Right atrium auricular region (tissue), 2 donors: ENCODE measurements around the gene GTF2IRD1. TPM values are rescaled to one million over a fixed set of nuclear protein-coding genes. Genes with fewer than 3 reads are reported as not detected.
A peak's percentile ranks its signal among the peaks of the same experiment; 100 is the strongest.

Experiments used
- DNase-seq: peaks from one replicate; pipeline ENCODE4 v3.0.0-alpha.2; 2019; ENCODE audit warnings: low spot score
- H3K27ac ChIP-seq, 2 donors: fragments of 200-600 bp; sonication (generic); 1 replicate in 1 of 2; 2 replicates in 1 of 2; pipeline ENCODE4 v1.5.1; 2016 to 2019
- H3K27me3 ChIP-seq, 2 donors: fragments of 200-600 bp; sonication (generic); one replicate each; pipeline versions ENCODE4 v1.5.1 to v1.6.0; 2017 to 2019
- H3K36me3 ChIP-seq: fragments of 200-600 bp; sonication (generic); one replicate; pipeline ENCODE4 v1.5.1; 2016
- H3K4me1 ChIP-seq, 2 donors: fragments of 200-600 bp; sonication (generic); one replicate each; pipeline versions ENCODE4 v1.5.1 to v1.6.0; 2017 to 2019
- H3K4me3 ChIP-seq, 2 donors: fragments of 200-600 bp; sonication (generic); 1 replicate in 1 of 2; 2 replicates in 1 of 2; pipeline ENCODE4 v1.5.1; 2017 to 2019; ENCODE audit warnings: mild to moderate bottlenecking in 1 of 2, moderate library complexity in 1 of 2
- H3K9me3 ChIP-seq, 2 donors: fragments of 200-600 bp; sonication (generic); one replicate each; pipeline ENCODE4 v1.5.1; 2019
- total RNA-seq, 2 donors: library from RNA; depleted of rRNA; stranded (reverse); fragments of >200 nt; gene quantifications; one replicate each; pipeline ENCODE4 v1.1.0, GENCODE V29; 2016
- TF ChIP-seq, protein P1 (sequence below), 2 donors: fragments of 200-600 bp; sonication (generic); IDR thresholded peaks; one replicate each; pipeline ENCODE4 v1.5.1; 2019; ENCODE audit warnings: antibody characterized with exemption in 2 of 2

Gene GTF2IRD1
- total RNA-seq, 2 donors from 2014 or later = 15.6 to 16.5 TPM

DNA sequence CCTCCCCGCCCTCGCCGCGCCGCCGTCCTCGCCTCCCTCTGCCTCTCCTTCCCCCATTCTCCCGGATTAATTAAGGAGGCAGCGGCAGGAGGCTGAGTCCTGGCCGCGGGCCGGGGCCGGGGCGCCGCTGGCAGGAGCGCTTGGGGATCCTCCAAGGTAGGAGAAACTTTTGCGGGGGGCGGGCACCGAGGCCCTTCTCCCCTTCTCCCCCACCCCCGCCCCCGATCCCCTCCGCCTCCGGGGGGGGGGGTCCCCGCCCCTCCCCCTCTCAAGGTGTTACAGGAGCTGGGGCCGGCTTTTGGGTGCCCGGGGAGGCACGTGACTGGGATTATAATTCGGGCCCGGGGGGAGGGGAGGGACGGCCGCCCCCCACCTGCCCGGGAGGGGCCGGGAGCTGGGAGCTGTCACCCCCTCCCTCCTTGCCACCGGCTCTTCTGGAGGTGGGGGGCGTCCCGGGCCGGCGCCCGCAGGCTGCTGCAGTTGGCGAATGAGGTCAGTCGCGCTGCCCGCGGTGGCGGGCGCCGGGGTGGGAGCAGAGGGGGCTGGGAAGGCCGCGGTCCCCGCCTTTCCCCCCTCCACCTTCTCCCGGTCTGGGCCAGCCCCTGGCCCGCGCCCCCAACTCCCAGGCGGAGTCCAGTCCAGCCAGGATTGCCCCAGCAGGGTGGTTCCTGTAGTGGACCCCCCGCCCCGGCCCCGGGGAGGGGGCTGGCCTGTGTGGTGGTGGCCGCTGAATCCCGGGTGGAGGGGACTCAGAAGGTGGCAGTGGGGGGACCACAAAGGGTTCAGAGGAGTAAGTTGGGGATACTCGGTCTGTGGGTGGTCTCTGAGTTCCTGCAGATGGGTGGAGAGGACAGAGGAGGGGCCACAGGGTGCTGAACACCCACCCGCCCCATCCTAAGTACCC, 567 bp downstream of the GTF2IRD1 start:
- Histone ChIP-seq H3K9me3 (no peaks in the 10 kb centered on the region), H3K4me3 (peak overlapping the region; percentile 70 to 80), H3K27ac (peak overlapping the region; percentile 94 to 98), H3K4me1 (peaks cover 0 to 34% of the 10 kb centered on the region in 2 donors), H3K27me3 (no peaks in the 10 kb centered on the region), H3K36me3 (no peaks in the 10 kb centered on the region)
- no peak for DNase-seq
- TF ChIP-seq, protein P1, sequence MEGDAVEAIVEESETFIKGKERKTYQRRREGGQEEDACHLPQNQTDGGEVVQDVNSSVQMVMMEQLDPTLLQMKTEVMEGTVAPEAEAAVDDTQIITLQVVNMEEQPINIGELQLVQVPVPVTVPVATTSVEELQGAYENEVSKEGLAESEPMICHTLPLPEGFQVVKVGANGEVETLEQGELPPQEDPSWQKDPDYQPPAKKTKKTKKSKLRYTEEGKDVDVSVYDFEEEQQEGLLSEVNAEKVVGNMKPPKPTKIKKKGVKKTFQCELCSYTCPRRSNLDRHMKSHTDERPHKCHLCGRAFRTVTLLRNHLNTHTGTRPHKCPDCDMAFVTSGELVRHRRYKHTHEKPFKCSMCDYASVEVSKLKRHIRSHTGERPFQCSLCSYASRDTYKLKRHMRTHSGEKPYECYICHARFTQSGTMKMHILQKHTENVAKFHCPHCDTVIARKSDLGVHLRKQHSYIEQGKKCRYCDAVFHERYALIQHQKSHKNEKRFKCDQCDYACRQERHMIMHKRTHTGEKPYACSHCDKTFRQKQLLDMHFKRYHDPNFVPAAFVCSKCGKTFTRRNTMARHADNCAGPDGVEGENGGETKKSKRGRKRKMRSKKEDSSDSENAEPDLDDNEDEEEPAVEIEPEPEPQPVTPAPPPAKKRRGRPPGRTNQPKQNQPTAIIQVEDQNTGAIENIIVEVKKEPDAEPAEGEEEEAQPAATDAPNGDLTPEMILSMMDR (IDR thresholded peaks at IDR 0.05) = no peak

DNA sequence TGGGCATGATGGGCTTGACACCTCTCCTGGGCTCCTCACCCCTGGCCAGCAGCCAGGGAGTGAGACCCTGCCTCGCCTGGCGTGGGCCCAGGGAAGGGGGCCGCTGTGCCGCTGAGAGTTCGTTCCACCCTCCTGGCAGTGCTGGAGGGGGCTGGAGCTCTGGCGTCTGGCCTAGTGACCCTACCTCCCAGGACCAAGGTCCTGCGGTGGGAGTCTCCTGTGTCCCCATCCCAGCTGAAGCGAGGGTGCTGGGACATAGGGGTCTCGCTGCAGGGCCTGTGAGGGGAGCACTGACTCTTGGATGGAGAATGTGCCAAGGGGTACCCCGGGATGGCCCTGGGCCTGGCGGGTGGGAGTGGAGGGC, 1.2 kb downstream of the GTF2IRD1 start:
- Histone ChIP-seq H3K4me1 (peaks cover 0 to 39% of the 10 kb centered on the region in 2 donors), H3K36me3 (no peaks in the 10 kb centered on the region), H3K27me3 (no peaks in the 10 kb centered on the region), H3K27ac (peak overlapping the region; percentile 94 to 98), H3K4me3 (peak overlapping the region; percentile 70 to 80), H3K9me3 (no peaks in the 10 kb centered on the region)
- DNase-seq = no peak
- TF ChIP-seq, protein P1 (IDR thresholded peaks at IDR 0.05) = no peak

DNA sequence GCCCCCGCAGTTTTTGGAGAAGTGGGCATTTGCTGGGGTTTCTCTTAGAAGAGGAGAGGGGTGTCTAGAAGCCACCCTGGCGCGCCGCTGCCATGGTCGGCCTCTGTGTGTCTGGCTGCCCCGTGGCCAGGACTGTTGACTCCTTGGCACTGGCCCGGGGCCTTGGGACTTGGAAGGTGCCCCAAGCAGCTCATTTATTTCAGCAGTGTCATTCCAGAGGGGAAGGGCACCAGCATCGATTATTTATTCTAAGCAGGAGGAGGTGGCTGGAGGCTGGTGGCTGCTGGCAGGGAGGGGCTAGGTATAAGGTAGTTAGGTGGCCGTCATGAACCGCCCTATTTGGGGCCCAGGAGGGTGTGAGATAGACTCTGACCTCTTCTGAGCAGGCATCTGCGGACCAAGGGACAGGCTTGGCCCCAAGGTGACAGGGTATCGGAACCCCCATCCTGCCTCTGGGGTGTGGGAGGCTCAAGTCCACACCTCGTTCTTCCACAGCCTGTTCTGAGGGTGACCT, 1.6 kb downstream of the GTF2IRD1 start:
- H3K27ac ChIP-seq = peak overlapping the region; percentile 94 to 98
- no peaks in the 10 kb centered on the region for H3K27me3 ChIP-seq
- peaks cover 0 to 39% of the 10 kb centered on the region in 2 donors for H3K4me1 ChIP-seq
- no peak for DNase-seq
- no peaks in the 10 kb centered on the region for H3K36me3 ChIP-seq
- H3K9me3 ChIP-seq = no peaks in the 10 kb centered on the region
- H3K4me3 ChIP-seq = peak overlapping the region; percentile 70 to 80
- TF ChIP-seq, protein P1 (IDR thresholded peaks at IDR 0.05) = no peak

DNA sequence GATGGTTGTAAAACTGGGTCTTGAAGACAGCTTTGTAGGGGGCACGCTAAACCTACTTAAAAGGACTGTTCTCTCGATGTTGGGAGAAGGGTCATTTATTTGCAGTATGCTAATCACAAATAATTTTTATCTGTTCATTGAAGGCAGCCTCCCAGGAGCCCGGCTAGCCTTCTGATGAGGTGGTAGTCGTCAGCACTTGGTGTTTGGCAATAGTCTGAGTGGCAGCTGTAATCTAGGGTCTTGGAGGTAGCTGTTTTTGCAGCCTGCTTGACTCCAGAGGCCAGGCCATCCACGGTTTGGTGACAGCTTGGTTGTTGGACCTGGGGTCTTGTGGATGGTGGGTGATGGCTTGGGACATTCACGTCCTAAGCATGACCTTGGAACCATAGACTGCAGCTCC, 2.2 kb downstream of the GTF2IRD1 start:
- H3K27me3 ChIP-seq = no peaks in the 10 kb centered on the region
- no peaks in the 10 kb centered on the region for H3K36me3 ChIP-seq
- no peaks in the 10 kb centered on the region for H3K9me3 ChIP-seq
- H3K27ac ChIP-seq = peak overlapping the region; percentile 94 to 98
- peaks cover 0 to 39% of the 10 kb centered on the region in 2 donors for H3K4me1 ChIP-seq
- TF ChIP-seq, protein P1 (IDR thresholded peaks at IDR 0.05) = no peak
- DNase-seq = no peak
- H3K4me3 ChIP-seq = peak overlapping the region in 1 of 2 donors; percentile 80

DNA sequence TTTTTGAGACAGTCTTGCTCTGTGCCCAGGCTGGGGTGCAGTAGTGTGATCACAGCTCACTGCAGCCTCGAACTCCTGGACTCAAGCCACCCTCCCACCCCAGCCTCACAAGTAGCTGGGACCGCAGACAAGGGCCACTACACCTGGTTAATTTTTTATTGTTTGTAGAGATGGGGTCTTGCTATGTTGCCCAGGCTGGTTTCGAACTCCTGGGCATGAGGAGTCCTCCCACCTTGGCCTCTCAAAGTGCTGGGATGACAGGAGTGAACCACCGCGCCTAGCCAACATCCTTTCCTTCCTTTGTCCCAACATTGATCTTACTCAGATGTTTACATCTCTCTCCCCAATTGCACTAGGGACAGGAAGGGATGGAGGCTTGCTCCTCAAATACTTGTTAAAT, 3.3 kb downstream of the GTF2IRD1 start:
- no peaks in the 10 kb centered on the region for H3K36me3 ChIP-seq
- no peaks in the 10 kb centered on the region for H3K9me3 ChIP-seq

More for the DNA sequence above, 3.3 kb downstream of the GTF2IRD1 start:
- no peak for DNase-seq
- H3K27ac ChIP-seq = peak overlapping the region; percentile 94 to 98
- H3K27me3 ChIP-seq = no peaks in the 10 kb centered on the region
- no peak overlapping the region for H3K4me3 ChIP-seq
- peaks cover 0 to 39% of the 10 kb centered on the region in 2 donors for H3K4me1 ChIP-seq
- TF ChIP-seq, protein P1 (IDR thresholded peaks at IDR 0.05) = no peak
